Left ventricle myocardium inferior (tissue), 1 donor: Measurements from ENCODE around the gene MYADML2. TPM values are rescaled to one million over a fixed set of nuclear protein-coding genes. Genes with fewer than 3 reads are reported as not detected.
"Not testable (repeated sequence)": the region's sequence is repeated elsewhere in the genome, so short reads cannot be mapped to it uniquely, and the experiment has no call there.

Experiments
- DNase-seq: peaks from one replicate; pipeline ENCODE4 v3.0.0-alpha.2; 2020
- H3K27ac ChIP-seq: fragments of 200-600 bp; replicated peaks from 2 replicates; pipeline ENCODE4 v1.8.0; 2021
- H3K27me3 ChIP-seq: fragments of 200-600 bp; 2 replicates; pipeline ENCODE4 v1.8.0; 2021; ENCODE audit warnings: low read depth
- H3K36me3 ChIP-seq: fragments of 200-600 bp; 2 replicates; pipeline ENCODE4 v1.8.0; 2021
- H3K4me1 ChIP-seq: fragments of 200-600 bp; 2 replicates; pipeline ENCODE4 v1.8.0; 2021
- H3K4me3 ChIP-seq: fragments of 200-600 bp; 2 replicates; pipeline ENCODE4 v1.8.0; 2021; ENCODE audit warnings: mild to moderate bottlenecking, moderate library complexity
- H3K9me3 ChIP-seq: fragments of 200-600 bp; replicated peaks from 2 replicates; pipeline ENCODE4 v1.8.0; 2021
- CTCF ChIP-seq: fragments of 200-600 bp; IDR thresholded peaks from 2 replicates; pipeline ENCODE4 v1.8.0; 2021; ENCODE audit warnings: antibody characterized with exemption, mild to moderate bottlenecking, borderline replicate concordance
- intact Hi-C: fragments of 100-400 bp; cut with micrococcal nuclease; formaldehyde crosslinking; loops from one replicate; pipeline ENCODE4 v1.11.0; 2022
- total RNA-seq: library from RNA; stranded (reverse); fragmentation: NEBNext Ultra II Directional; extraction: Animal tissue kit (Norgen Biotek cat#: 25700); gene quantifications from one replicate; pipeline ENCODE4 v1.2.1, GENCODE V29; 2021
- donor health status: DM: no; HTN: yes; CAD: no; lungs with severe emphysema.

The MYADML2 gene
- total RNA-seq, 1 donor from 2014 or later = 7.2 TPM

GRCh38 chr17:81918333-81918669, 28.7 kb downstream of the MYADML2 start:
- DNase-seq, H3K9me3 ChIP-seq, intact Hi-C loops, H3K27me3 ChIP-seq: not testable (repeated sequence)
- Histone ChIP-seq H3K4me3 (peak overlapping the region; percentile 90), H3K4me1 (peaks cover 59% of the 10 kb centered on the region), H3K27ac (peak overlapping the region; percentile 79), H3K36me3 (peaks cover 57% of the 10 kb centered on the region)
- peak; percentile 10 for TF ChIP-seq CTCF

- H3K4me1 ChIP-seq = peaks cover 53% of the 10 kb centered on the region
- intact Hi-C loops = no loop called here
- H3K36me3 ChIP-seq = peaks cover 60% of the 10 kb centered on the region
- no peaks in the 10 kb centered on the region for H3K27me3 ChIP-seq
- no peak for TF ChIP-seq CTCF
- no peaks in the 10 kb centered on the region for H3K9me3 ChIP-seq
- H3K4me3 ChIP-seq = peak within 1 kb of the TSS; percentile 90
- peak; percentile 75 for DNase-seq
- peak within 1 kb of the TSS; percentile 79 for H3K27ac ChIP-seq
These were observed 29.3 kb downstream of the MYADML2 start, which contains the start of gene SIRT7 for GRCh38 chr17:81917565-81918332. TSS of gene SIRT7 (minus strand) at chr17:81918176. CDS start at chr17:81918131, 45 bp downstream.

GRCh38 chr17:81916234-81917001, 30.6 kb downstream of the MYADML2 start:
- Histone ChIP-seq H3K4me1 (peaks cover 49% of the 10 kb centered on the region), H3K36me3 (peaks cover 59% of the 10 kb centered on the region)

GRCh38 chr17:81915331-81915730, 31.7 kb downstream of the MYADML2 start:
- no peak for TF ChIP-seq CTCF
- Histone ChIP-seq H3K27me3 (no peaks in the 10 kb centered on the region), H3K27ac (no peak overlapping the region), H3K4me1 (peaks cover 51% of the 10 kb centered on the region), H3K4me3 (no peak overlapping the region), H3K9me3 (no peaks in the 10 kb centered on the region), H3K36me3 (peaks cover 49% of the 10 kb centered on the region)
- no peak for DNase-seq
- intact Hi-C loops = no loop called here

More at GRCh38 chr17:81916234-81917001, 30.6 kb downstream of the MYADML2 start:
- Histone ChIP-seq H3K4me3 (peak overlapping the region; percentile 90), H3K9me3 (no peaks in the 10 kb centered on the region), H3K27me3 (no peaks in the 10 kb centered on the region), H3K27ac (no peak overlapping the region)
- intact Hi-C loops = no loop called here
- TF ChIP-seq CTCF = no peak
- DNase-seq = no peak

- peaks cover 40% of the 10 kb centered on the region for H3K36me3 ChIP-seq
- H3K4me1 ChIP-seq = peaks cover 58% of the 10 kb centered on the region
- TF ChIP-seq CTCF = no peak
These were observed 32.8 kb downstream of the MYADML2 start for GRCh38 chr17:81914103-81914850.

More at GRCh38 chr17:81914103-81914850, 32.8 kb downstream of the MYADML2 start:
- DNase-seq = no peak
- Histone ChIP-seq H3K4me3 (no peak overlapping the region), H3K27me3 (no peaks in the 10 kb centered on the region), H3K9me3 (no peaks in the 10 kb centered on the region), H3K27ac (no peak overlapping the region)
- intact Hi-C loops = no loop called here
